ENCODE results near the gene VSTM2B. TPM values are rescaled to one million over a fixed set of nuclear protein-coding genes. Genes with fewer than 3 reads are reported as not detected.

VSTM2B gene
- total RNA-seq, 1 experiment from 2014 or later, result not detected

- no peaks in the 10 kb centered on the region for H3K4me1 ChIP-seq (ENCODE audit: control insufficient read depth, insufficient read depth, low read length)
- peaks cover 34% of the 10 kb centered on the region for H3K27me3 ChIP-seq (ENCODE audit: control insufficient read depth, insufficient read depth, low read length)
- DNase-seq (ENCODE audit: low read depth, low spot score) (no peak), ATAC-seq (no peak)
- H3K4me3 ChIP-seq (ENCODE audit: low read depth in 2 of 2, low read length in 2 of 2), result no peak overlapping the region
- in situ Hi-C loops (cut with HindIII; ENCODE audit: low pct_unique_long_range_greater_than_20kb, low sequenced_read_pairs), result no loop called here
- no peaks in the 10 kb centered on the region for H3K9me3 ChIP-seq (ENCODE audit: control insufficient read depth, insufficient read depth, low read depth, low read length)
- intact Hi-C loops (cut with micrococcal nuclease; ENCODE audit: unreplicated experiment), result no loop called here
- TF ChIP-seq TCF7L2 (IDR thresholded peaks at IDR 0.05; ENCODE audit: low read depth, low read length) (no peak), SIN3A (IDR thresholded peaks at IDR 0.05; ENCODE audit: borderline replicate concordance, insufficient read depth, low read depth, low read length) (no peak), POLR2AphosphoS5 (IDR thresholded peaks at IDR 0.05; ENCODE audit: low read depth, low read length) (no peak)
- TF ChIP-seq, protein P1, sequence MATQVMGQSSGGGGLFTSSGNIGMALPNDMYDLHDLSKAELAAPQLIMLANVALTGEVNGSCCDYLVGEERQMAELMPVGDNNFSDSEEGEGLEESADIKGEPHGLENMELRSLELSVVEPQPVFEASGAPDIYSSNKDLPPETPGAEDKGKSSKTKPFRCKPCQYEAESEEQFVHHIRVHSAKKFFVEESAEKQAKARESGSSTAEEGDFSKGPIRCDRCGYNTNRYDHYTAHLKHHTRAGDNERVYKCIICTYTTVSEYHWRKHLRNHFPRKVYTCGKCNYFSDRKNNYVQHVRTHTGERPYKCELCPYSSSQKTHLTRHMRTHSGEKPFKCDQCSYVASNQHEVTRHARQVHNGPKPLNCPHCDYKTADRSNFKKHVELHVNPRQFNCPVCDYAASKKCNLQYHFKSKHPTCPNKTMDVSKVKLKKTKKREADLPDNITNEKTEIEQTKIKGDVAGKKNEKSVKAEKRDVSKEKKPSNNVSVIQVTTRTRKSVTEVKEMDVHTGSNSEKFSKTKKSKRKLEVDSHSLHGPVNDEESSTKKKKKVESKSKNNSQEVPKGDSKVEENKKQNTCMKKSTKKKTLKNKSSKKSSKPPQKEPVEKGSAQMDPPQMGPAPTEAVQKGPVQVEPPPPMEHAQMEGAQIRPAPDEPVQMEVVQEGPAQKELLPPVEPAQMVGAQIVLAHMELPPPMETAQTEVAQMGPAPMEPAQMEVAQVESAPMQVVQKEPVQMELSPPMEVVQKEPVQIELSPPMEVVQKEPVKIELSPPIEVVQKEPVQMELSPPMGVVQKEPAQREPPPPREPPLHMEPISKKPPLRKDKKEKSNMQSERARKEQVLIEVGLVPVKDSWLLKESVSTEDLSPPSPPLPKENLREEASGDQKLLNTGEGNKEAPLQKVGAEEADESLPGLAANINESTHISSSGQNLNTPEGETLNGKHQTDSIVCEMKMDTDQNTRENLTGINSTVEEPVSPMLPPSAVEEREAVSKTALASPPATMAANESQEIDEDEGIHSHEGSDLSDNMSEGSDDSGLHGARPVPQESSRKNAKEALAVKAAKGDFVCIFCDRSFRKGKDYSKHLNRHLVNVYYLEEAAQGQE (IDR thresholded peaks at IDR 0.05; ENCODE audit: insufficient read depth in 1 of 2, low read depth in 2 of 2, low read length in 1 of 2), result no peak
- TF ChIP-seq, protein P2, sequence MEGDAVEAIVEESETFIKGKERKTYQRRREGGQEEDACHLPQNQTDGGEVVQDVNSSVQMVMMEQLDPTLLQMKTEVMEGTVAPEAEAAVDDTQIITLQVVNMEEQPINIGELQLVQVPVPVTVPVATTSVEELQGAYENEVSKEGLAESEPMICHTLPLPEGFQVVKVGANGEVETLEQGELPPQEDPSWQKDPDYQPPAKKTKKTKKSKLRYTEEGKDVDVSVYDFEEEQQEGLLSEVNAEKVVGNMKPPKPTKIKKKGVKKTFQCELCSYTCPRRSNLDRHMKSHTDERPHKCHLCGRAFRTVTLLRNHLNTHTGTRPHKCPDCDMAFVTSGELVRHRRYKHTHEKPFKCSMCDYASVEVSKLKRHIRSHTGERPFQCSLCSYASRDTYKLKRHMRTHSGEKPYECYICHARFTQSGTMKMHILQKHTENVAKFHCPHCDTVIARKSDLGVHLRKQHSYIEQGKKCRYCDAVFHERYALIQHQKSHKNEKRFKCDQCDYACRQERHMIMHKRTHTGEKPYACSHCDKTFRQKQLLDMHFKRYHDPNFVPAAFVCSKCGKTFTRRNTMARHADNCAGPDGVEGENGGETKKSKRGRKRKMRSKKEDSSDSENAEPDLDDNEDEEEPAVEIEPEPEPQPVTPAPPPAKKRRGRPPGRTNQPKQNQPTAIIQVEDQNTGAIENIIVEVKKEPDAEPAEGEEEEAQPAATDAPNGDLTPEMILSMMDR (IDR thresholded peaks at IDR 0.05), result no peak
- POLR2A ChIA-PET, result no interaction called here
- BruUV-seq (replicated peaks), result no TSS peak
- no peak overlapping the region for H3K27ac ChIP-seq (ENCODE audit: low read length)
- CTCF ChIA-PET, result no interaction called here
- H3K36me3 ChIP-seq (ENCODE audit: control insufficient read depth, insufficient read depth, low read length), result no peaks in the 10 kb centered on the region
Observed at GRCh38 chr19:29588095-29588494, 62.3 kb downstream of the VSTM2B start.

DNA sequence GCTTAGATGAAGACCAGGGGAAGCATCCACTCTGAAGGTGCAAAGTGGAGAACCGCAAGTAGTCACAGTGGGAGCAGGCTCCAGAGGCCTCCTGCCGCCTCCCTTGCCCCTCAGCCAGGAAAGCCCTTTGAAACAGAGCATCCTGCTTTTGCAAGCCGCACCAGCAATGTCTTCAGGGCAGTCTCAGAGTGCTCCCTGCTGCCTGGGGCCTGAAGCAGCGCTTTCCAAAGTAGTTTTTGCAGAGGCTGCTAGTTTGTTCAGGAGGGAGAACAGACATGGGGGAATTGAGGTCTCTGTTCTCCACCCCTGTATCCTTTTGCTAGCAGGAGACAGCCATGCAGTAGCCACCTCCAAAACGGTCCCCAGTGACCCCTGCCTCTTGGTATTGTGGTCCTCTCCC lies 64.5 kb downstream of the VSTM2B start:
- no peak for ATAC-seq
- POLR2A ChIA-PET, result no interaction called here
- CTCF ChIA-PET, result no interaction called here
- in situ Hi-C loops (cut with HindIII; ENCODE audit: low pct_unique_long_range_greater_than_20kb, low sequenced_read_pairs), result no loop called here
- intact Hi-C loops (cut with micrococcal nuclease; ENCODE audit: unreplicated experiment), result no loop called here
- BruUV-seq (replicated peaks), result no TSS peak
- Histone ChIP-seq H3K4me3 (ENCODE audit: low read depth in 2 of 2, low read length in 2 of 2) (no peak overlapping the region), H3K27me3 (ENCODE audit: control insufficient read depth, insufficient read depth, low read length) (peaks cover 37% of the 10 kb centered on the region), H3K9me3 (ENCODE audit: control insufficient read depth, insufficient read depth, low read depth, low read length) (no peaks in the 10 kb centered on the region), H3K27ac (ENCODE audit: low read length) (no peak overlapping the region), H3K4me1 (ENCODE audit: control insufficient read depth, insufficient read depth, low read length) (no peaks in the 10 kb centered on the region), H3K36me3 (ENCODE audit: control insufficient read depth, insufficient read depth, low read length) (no peaks in the 10 kb centered on the region)
- TF ChIP-seq, protein P1 (IDR thresholded peaks at IDR 0.05; ENCODE audit: insufficient read depth in 1 of 2, low read depth in 2 of 2, low read length in 1 of 2), result no peak
- no peak for TF ChIP-seq TCF7L2 (IDR thresholded peaks at IDR 0.05; ENCODE audit: low read depth, low read length)
- no peak for TF ChIP-seq SIN3A (IDR thresholded peaks at IDR 0.05; ENCODE audit: borderline replicate concordance, insufficient read depth, low read depth, low read length)
- TF ChIP-seq, protein P2 (IDR thresholded peaks at IDR 0.05), result no peak; the same call in 1 of the 2 replicates
- no peak for TF ChIP-seq POLR2AphosphoS5 (IDR thresholded peaks at IDR 0.05; ENCODE audit: low read depth, low read length)
- no peak for DNase-seq (ENCODE audit: low read depth, low spot score)
